K562 (cell line): Measurements from ENCODE around the gene PAN3. TPM values are rescaled to one million over a fixed set of nuclear protein-coding genes. Genes with fewer than 3 reads are reported as not detected.

Source experiments
- ATAC-seq: fragments of 200-7000 bp; cut with Tn5 transposase; 3 replicates; pipeline ENCODE4 v1.9.1; 2020; ENCODE audit warnings: moderate library complexity
- BruUV-seq: library from RNA; stranded (reverse); fragments of 400-500 nt; replicated peaks from 2 replicates; lab custom pipeline; 2021; lab: Mats Ljungman, UMichigan
- CTCF ChIA-PET: fragments of 300-600 bp; formaldehyde crosslinking; extraction: SDS; loops from one replicate; lab custom pipeline; 2021; ENCODE audit warnings: low intra/inter-chr PET ratio; lab: Yijun Ruan, JAX
- POLR2A ChIA-PET: fragments of 300-600, 350-650 bp; sonication (Branson Sonifier 250); formaldehyde crosslinking; extraction: SDS; loops from one replicate; lab custom pipeline; 2021; ENCODE audit warnings: antibody characterized with exemption, inconsistent platforms; lab: Yijun Ruan, JAX
- DNase-seq, 4 experiments: peaks; one replicate each; pipeline versions ENCODE4 v3.0.0 to v3.0.0-alpha.2; 2011 to 2018; ENCODE audit warnings: low spot score in 3 of 4, mixed read lengths in 3 of 4; ENCODE audit errors: extremely low read depth in 1 of 4
- FAIRE-seq: peaks from 2 replicates; lab custom pipeline; 2011; peaks lifted over from hg19 to GRCh38; lab: Jason Lieb, UNC
- H2AFZ ChIP-seq: 2 replicates; pipeline ENCODE4 v1.6.0; 2011; ENCODE audit warnings: low read depth, low read length, control low read depth, inconsistent platforms
- H3K27ac ChIP-seq: fragments of 200-600 bp; 3 replicates; pipeline ENCODE4 v1.8.0; 2011; ENCODE audit warnings: low read depth, mild to moderate bottlenecking, control low read depth, inconsistent platforms, low read length, moderate library complexity, mixed read lengths; ENCODE audit errors: extremely low read depth
- H3K27me3 ChIP-seq, 2 experiments: fragments of 300-600 bp in 1 of 2; 2 replicates in 1 of 2; 3 replicates in 1 of 2; pipeline versions ENCODE4 v1.6.0 to v1.8.0; 2011; ENCODE audit warnings: inconsistent platforms in 2 of 2, low read length in 2 of 2, mild to moderate bottlenecking in 1 of 2, mixed read lengths in 1 of 2, moderate library complexity in 1 of 2; ENCODE audit not compliant: control insufficient read depth in 2 of 2, insufficient read depth in 2 of 2
- H3K36me3 ChIP-seq: fragments of 300-600 bp; 3 replicates; pipeline ENCODE4 v1.8.0; 2011; ENCODE audit warnings: mild to moderate bottlenecking, low read length, inconsistent platforms; ENCODE audit not compliant: control insufficient read depth, insufficient read depth
- H3K4me1 ChIP-seq, 2 experiments: fragments of 200-600 bp in 1 of 2; replicated peaks in 1 of 2; 2 replicates in 1 of 2; 3 replicates in 1 of 2; pipeline versions ENCODE4 v1.5.1 to v1.8.0; 2011; ENCODE audit warnings: inconsistent platforms in 2 of 2, low read length in 2 of 2, mild to moderate bottlenecking in 1 of 2, mixed read lengths in 1 of 2, moderate library complexity in 1 of 2; ENCODE audit not compliant: control insufficient read depth in 2 of 2, insufficient read depth in 2 of 2
- H3K4me2 ChIP-seq: 2 replicates; pipeline ENCODE4 v1.6.1; 2011; ENCODE audit warnings: low read length, control low read depth, inconsistent platforms, mixed read lengths; ENCODE audit not compliant: insufficient read depth
- H3K4me3 ChIP-seq: fragments of 200-600 bp; sonication (generic), shearing (Covaris generic); 2 replicates; pipeline ENCODE4 v1.5.1; 2016; ENCODE audit warnings: control low read depth, inconsistent platforms
- H3K79me2 ChIP-seq: fragments of 200-600 bp; 3 replicates; pipeline ENCODE4 v1.8.0; 2011; ENCODE audit warnings: low read length, inconsistent platforms; ENCODE audit not compliant: control insufficient read depth, insufficient read depth
- H3K9ac ChIP-seq, 2 experiments: 2 replicates each; pipeline versions ENCODE4 v1.6.0 to v1.6.1; 2011; ENCODE audit warnings: low read depth in 2 of 2, low read length in 2 of 2, control low read depth in 1 of 2, inconsistent platforms in 1 of 2, mild to moderate bottlenecking in 1 of 2, mixed read lengths in 1 of 2; ENCODE audit not compliant: insufficient read depth in 1 of 2
- H3K9me1 ChIP-seq: one replicate; pipeline ENCODE4 v1.6.0; 2011; ENCODE audit warnings: inconsistent platforms, mild to moderate bottlenecking, low read length, moderate library complexity; ENCODE audit not compliant: control insufficient read depth, insufficient read depth
- H3K9me3 ChIP-seq: replicated peaks from 2 replicates; pipeline ENCODE4 v1.5.1; 2011; ENCODE audit warnings: low read depth, low read length, inconsistent platforms; ENCODE audit not compliant: control insufficient read depth, insufficient read depth
- H4K20me1 ChIP-seq: replicated peaks from 2 replicates; pipeline ENCODE4 v1.6.1; 2011; ENCODE audit warnings: low read length, inconsistent platforms, mixed read lengths; ENCODE audit not compliant: control insufficient read depth, insufficient read depth
- EP300 ChIP-seq: IDR thresholded peaks from 2 replicates; pipeline ENCODE4 v1.6.1; 2012; ENCODE audit warnings: low read length, improper control_type of control experiment
- HNRNPK ChIP-seq: fragments of 200-400 bp; formaldehyde crosslinking; IDR thresholded peaks from one replicate; pipeline ENCODE4 v1.6.1; 2018; ENCODE audit warnings: mild to moderate bottlenecking, low read depth, low read length; ENCODE audit not compliant: poor library complexity, severe bottlenecking
- HNRNPUL1 ChIP-seq: fragments of 200-400 bp; formaldehyde crosslinking; IDR thresholded peaks from 2 replicates; pipeline ENCODE4 v1.6.1; 2017; ENCODE audit warnings: low read length
- MAFF ChIP-seq: IDR thresholded peaks from 2 replicates; pipeline ENCODE4 v1.6.1; 2012; ENCODE audit warnings: low read length, improper control_type of control experiment
- MEF2A ChIP-seq: IDR thresholded peaks from 2 replicates; pipeline ENCODE4 v1.6.1; 2011; ENCODE audit warnings: low read depth, mild to moderate bottlenecking, low read length, moderate library complexity; ENCODE audit not compliant: control insufficient read depth
- MIER1 ChIP-seq: fragments of 450-650 bp; IDR thresholded peaks from 2 replicates; pipeline ENCODE4 v1.6.1; 2016; ENCODE audit warnings: antibody characterized with exemption, mild to moderate bottlenecking, low read depth
- NR1H2 ChIP-seq: sonication (generic); formaldehyde crosslinking; IDR thresholded peaks from 2 replicates; pipeline ENCODE4 v1.4.0; 2020; ENCODE audit warnings: mild to moderate bottlenecking, missing genetic modification reagents
- RUNX1 ChIP-seq: sonication (generic); IDR thresholded peaks from 2 replicates; pipeline ENCODE4 v1.6.1; 2016; ENCODE audit warnings: antibody characterized with exemption, low read depth
- ZNF134 ChIP-seq: fragments of 250-450 bp; sonication (Bioruptor Pico); conservative IDR thresholded peaks from 2 replicates; pipeline ENCODE4 v1.4.0; 2020
- ZNF263 ChIP-seq: sonication (generic); formaldehyde crosslinking; IDR thresholded peaks from 2 replicates; pipeline ENCODE4 v1.8.0; 2022; ENCODE audit warnings: mild to moderate bottlenecking, missing genetic modification reagents, borderline replicate concordance
- ZNF518B ChIP-seq: fragments of 250-450 bp; sonication (Bioruptor Pico); IDR thresholded peaks from 2 replicates; pipeline ENCODE4 v1.5.0; 2021; ENCODE audit warnings: mild to moderate bottlenecking, moderate library complexity
- WGBS: fragments of 100-300 bp; shearing (Covaris generic); methylation state at CpG from one replicate; pipeline ENCODE4 v1.1.6; 2016; ENCODE audit warnings: low coverage, mixed read lengths; ENCODE audit not compliant: insufficient coverage; ENCODE audit errors: missing lambda C conversion rate; 5-methylcytosine and 5-hydroxymethylcytosine counted together
- in situ Hi-C: fragments of 300-500 bp; cut with MboI; formaldehyde crosslinking; loops from 4 replicates; pipeline ENCODE4 v1.15.0; 2018; ENCODE audit warnings: inconsistent platforms, mixed read lengths
- intact Hi-C: fragments of 100-400 bp; cut with micrococcal nuclease; formaldehyde crosslinking; loops from 2 replicates; pipeline ENCODE4 v1.14.2; 2022
- polyA plus RNA-seq, 8 experiments: library from polyadenylated mRNA; depleted of rRNA in 4 of 8; stranded (reverse) in 5 of 8; unstranded in 3 of 8; fragments of >200 nt; fragmentation: Nextera tagmentation in 2 of 8; fragmentation: Illumina TruSeq in 1 of 8; extraction: Ambion mirVana in 2 of 8; extraction: Trizol in 1 of 8; gene quantifications; 2 replicates each; pipeline versions ENCODE4 v1.2.1 to v1.2.3, GENCODE V29; 2011 to 2014; ENCODE audit warnings: inconsistent platforms in 1 of 8, missing spikeins in 1 of 8
- total RNA-seq, 7 experiments: library from RNA; depleted of rRNA in 6 of 7; stranded (reverse); fragments of >200 nt in 6 of 7; fragmentation: Illumina TruSeq in 2 of 7; extraction: Trizol in 2 of 7; gene quantifications; 2 replicates each; pipeline versions ENCODE4 v1.2.1 to v1.2.3, GENCODE V29; 2011 to 2021; ENCODE audit warnings: low replicate concordance in 1 of 7
- TF ChIP-seq, protein P1 (sequence below), 2 experiments: fragments of 200-800 bp in 1 of 2; sonication (Bioruptor generic) in 1 of 2; sonication (generic) in 1 of 2; formaldehyde crosslinking in 1 of 2; IDR thresholded peaks in 1 of 2; conservative IDR thresholded peaks in 1 of 2; 2 replicates each; pipeline versions ENCODE4 v1.5.0 to v1.6.1; 2016 to 2020; ENCODE audit warnings: missing compliant biosample characterization in 1 of 2, missing genetic modification characterization in 1 of 2, missing genetic modification reagents in 1 of 2
- TF ChIP-seq, protein P2 (sequence below): sonication (generic); formaldehyde crosslinking; IDR thresholded peaks from 2 replicates; pipeline ENCODE4 v1.8.0; 2022; ENCODE audit warnings: mild to moderate bottlenecking, low read depth, missing genetic modification reagents

The PAN3 gene
- total and polyA plus RNA-seq, 9 of the 15 experiments (the other 6 are each of a cell fraction or from before 2014, with no cell fraction given), result 7.2 to 19.9 (median 11.6) TPM

DNA sequence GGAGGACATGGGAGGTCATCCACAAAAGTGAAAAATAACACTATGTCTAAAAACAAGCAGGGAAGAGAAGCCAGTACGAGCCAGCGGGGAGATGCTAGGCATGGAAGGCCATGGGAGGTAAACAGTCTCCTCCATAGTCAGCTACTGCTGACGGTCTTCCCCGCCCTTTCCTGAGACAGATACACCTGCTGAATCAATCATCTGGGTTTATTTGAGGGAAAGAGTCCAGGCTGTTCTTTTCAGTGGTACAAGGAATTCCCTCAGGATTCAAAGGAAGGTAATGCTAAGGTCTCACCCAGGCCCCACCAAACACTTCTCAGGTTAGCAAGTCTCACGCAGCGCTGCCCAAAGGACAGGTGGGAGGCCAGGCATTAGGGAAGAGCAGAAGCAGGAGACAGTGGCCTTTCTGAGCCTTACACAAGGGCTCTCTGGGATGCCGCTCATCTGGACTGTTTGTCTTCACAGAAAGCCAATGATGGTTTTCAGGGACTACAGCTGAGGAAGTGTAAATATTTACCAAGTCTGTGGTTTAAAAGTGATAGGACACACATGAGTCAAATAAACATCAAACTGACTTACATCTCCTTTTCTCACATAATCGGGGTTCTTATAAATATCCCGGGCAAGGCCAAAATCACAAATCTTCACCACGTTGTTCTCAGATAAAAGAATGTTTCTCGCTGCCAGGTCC lies 182.7 kb downstream of the PAN3 start:
- no peak overlapping the region for H3K27ac ChIP-seq
- no peak overlapping the region for H2AFZ ChIP-seq
- H3K36me3 ChIP-seq, result no peaks in the 10 kb centered on the region
- CTCF ChIA-PET, result no interaction called here
- H3K4me3 ChIP-seq, result no peak overlapping the region
- no TSS peak for BruUV-seq
- no peak overlapping the region for H3K9ac ChIP-seq
- H4K20me1 ChIP-seq, result no peaks in the 10 kb centered on the region
- H3K27me3 ChIP-seq, result no peaks in the 10 kb centered on the region
- WGBS, result 46% methylated on average over 9 of the region's 11 CpGs
- no peaks in the 10 kb centered on the region for H3K9me1 ChIP-seq
- intact Hi-C loops, result loop anchor here (10.0 kb wide), 2 partner anchors 164 to 204 kb away; no protein-coding TSS in a partner anchor
- no peaks in the 10 kb centered on the region for H3K79me2 ChIP-seq
- H3K4me2 ChIP-seq, result no peak overlapping the region
- H3K9me3 ChIP-seq, result no peaks in the 10 kb centered on the region
- DNase-seq (no peak), ATAC-seq (no peak), FAIRE-seq (no peak)
- H3K4me1 ChIP-seq, result peaks cover 0 to 4% of the 10 kb centered on the region in 2 experiments; a peak in 1 of 5 replicates
- in situ Hi-C loops, result loop anchor here (10.0 kb wide), 2 partner anchors 314 to 474 kb away; no protein-coding TSS in a partner anchor
- POLR2A ChIA-PET, result no interaction called here
- TF ChIP-seq RUNX1 (no peak), HNRNPUL1 (no peak), MAFF (no peak), ZNF518B (CRISPR knock-in tag) (no peak), MEF2A (no peak), HNRNPK (no peak), ZNF134 (no peak), NR1H2 (CRISPR knock-in tag) (no peak), MIER1 (no peak), EP300 (no peak), ZNF263 (no peak)
- TF ChIP-seq, protein P1, sequence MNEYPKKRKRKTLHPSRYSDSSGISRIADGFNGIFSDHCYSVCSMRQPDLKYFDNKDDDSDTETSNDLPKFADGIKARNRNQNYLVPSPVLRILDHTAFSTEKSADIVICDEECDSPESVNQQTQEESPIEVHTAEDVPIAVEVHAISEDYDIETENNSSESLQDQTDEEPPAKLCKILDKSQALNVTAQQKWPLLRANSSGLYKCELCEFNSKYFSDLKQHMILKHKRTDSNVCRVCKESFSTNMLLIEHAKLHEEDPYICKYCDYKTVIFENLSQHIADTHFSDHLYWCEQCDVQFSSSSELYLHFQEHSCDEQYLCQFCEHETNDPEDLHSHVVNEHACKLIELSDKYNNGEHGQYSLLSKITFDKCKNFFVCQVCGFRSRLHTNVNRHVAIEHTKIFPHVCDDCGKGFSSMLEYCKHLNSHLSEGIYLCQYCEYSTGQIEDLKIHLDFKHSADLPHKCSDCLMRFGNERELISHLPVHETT (CRISPR knock-in tag; conservative IDR thresholded peaks at IDR 0.05 in 1 of 2, IDR thresholded peaks at IDR 0.05 in 1 of 2), result no peak
- TF ChIP-seq, protein P2, sequence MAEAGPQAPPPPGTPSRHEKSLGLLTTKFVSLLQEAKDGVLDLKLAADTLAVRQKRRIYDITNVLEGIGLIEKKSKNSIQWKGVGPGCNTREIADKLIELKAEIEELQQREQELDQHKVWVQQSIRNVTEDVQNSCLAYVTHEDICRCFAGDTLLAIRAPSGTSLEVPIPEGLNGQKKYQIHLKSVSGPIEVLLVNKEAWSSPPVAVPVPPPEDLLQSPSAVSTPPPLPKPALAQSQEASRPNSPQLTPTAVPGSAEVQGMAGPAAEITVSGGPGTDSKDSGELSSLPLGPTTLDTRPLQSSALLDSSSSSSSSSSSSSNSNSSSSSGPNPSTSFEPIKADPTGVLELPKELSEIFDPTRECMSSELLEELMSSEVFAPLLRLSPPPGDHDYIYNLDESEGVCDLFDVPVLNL (CRISPR knock-in tag), result no peak
